HG03439 (cell line): ENCODE measurements around the gene ANKRD31.
"Not testable (repeated sequence)": the region's sequence is repeated elsewhere in the genome, so short reads cannot be mapped to it uniquely, and the experiment has no call there.

Experiments
- ATAC-seq: cut with Tn5 transposase; IDR thresholded peaks from one replicate; pipeline ENCODE4 v1.9.1; 2021; ENCODE audit warnings: mild to moderate bottlenecking, moderate library complexity; ENCODE audit not compliant: unreplicated experiment

ANKRD31 gene

GRCh38 chr5:75225506-75225905, 11.2 kb downstream of the ANKRD31 start:
- ATAC-seq = no peak

DNA sequence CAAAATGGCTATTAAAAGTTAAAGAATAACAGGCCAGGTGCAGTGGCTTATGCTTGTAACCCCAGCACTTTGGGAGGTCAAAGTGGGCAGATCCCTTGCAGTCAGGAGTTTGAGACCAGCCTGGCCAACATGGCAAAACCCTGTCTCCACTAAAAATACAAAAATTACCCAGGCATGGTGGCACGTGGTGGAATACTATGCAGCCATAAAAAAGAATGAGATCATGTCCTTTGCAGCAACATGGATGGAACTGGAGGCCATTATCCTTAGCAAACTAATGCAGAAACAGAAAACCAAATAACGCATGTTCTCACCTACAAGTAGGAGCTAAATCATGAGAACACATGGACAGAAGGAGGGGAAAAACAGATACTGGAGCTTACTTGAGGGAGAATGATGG, 15.9 kb downstream of the ANKRD31 start:
- ATAC-seq = not testable (repeated sequence)

GRCh38 chr5:75214928-75215327, 21.8 kb downstream of the ANKRD31 start:
- no peak for ATAC-seq

- ATAC-seq = no peak
Measured at GRCh38 chr5:75214409-75214808, 22.3 kb downstream of the ANKRD31 start.

GRCh38 chr5:75203604-75204003, 33.1 kb downstream of the ANKRD31 start:
- ATAC-seq = no peak

DNA sequence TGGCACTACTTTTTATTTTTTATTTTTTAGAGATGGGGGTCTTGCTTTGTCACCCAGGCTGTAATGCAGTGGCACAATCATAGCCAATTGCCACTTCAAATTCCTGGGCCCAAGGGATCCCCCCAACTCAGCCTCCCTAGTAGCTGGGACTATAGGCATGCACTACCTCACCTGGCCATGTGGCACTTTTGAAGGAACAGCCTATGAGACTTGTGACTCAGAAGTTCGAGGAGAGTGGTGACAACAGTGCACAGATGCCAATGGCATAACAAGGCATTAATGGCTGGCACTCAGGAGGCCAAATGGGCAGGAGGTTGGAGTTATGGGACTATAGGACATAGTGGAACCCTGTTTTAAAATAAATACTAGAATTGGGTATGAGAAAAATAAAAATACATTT, 33.7 kb downstream of the ANKRD31 start:
- ATAC-seq = no peak

GRCh38 chr5:75200776-75201175, 35.9 kb downstream of the ANKRD31 start:
- ATAC-seq = no peak

DNA sequence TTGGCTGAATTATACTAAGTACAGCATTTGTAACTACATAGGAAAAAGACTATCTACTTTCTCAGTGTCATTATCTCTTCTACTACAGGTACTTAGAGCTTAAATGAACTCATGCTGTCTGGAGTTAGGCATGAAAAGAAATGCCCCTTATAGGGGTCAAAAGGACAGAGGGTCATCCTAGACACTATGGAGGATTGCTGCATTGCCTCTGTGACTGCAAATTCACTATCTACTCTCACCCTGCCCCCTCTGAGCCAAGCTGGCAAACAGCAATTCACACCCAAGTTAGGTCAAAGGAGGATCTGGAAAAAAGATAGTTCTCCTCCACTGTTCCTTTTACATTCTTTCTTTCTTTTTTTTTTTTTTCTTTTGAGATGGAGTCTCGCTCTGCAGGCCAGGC, 36.7 kb downstream of the ANKRD31 start:
- no peak for ATAC-seq

GRCh38 chr5:75199071-75199470, 37.6 kb downstream of the ANKRD31 start:
- no peak for ATAC-seq

GRCh38 chr5:75197745-75198144, 38.9 kb downstream of the ANKRD31 start:
- no peak for ATAC-seq

- no peak for ATAC-seq
Measured at GRCh38 chr5:75192804-75193203, 43.9 kb downstream of the ANKRD31 start.

- no peak for ATAC-seq
Measured at GRCh38 chr5:75192264-75192663, 44.4 kb downstream of the ANKRD31 start.

DNA sequence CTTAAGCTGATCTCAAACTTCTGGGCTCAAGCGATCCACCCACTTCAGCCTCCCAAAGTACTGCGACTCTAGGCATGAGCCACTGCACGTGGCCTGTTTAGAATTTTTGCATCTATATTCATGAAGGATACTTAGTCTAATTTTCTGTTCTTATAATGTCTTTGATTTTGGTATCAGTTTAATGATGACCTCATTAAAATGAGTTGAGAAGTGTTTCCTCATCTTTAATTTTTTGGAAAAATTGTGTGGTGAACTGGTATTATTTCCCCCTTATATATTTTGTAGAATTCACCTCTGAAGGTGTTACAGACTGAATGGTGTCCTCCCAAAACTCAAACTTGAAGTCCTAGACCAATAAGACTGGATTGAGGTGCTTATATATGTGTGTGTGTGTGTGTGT, 46.5 kb downstream of the ANKRD31 start:
- no peak for ATAC-seq

- no peak for ATAC-seq
Measured at GRCh38 chr5:75189353-75189752, 47.3 kb downstream of the ANKRD31 start.

- no peak for ATAC-seq
Measured at GRCh38 chr5:75185763-75186162, 50.9 kb downstream of the ANKRD31 start.

DNA sequence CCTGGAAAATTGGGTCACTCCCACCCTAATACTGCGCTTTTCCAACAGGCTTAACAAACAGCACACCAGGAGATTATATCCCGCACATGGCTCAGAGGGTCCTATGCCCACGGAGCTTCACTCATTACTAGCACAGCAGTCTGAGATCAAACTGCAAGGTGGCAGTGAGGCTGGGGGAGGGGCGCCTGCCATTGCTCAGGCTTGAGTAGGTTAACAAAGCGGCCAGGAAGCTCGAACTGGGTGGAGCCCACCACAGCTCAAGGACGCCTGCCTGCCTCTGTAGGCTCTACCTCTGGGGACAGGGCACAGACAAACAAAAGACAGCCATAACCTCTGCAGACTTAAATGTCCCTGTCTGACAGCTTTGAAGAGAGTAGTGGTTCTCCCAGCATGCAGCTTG, 60.7 kb downstream of the ANKRD31 start:
- not testable (repeated sequence) for ATAC-seq

DNA sequence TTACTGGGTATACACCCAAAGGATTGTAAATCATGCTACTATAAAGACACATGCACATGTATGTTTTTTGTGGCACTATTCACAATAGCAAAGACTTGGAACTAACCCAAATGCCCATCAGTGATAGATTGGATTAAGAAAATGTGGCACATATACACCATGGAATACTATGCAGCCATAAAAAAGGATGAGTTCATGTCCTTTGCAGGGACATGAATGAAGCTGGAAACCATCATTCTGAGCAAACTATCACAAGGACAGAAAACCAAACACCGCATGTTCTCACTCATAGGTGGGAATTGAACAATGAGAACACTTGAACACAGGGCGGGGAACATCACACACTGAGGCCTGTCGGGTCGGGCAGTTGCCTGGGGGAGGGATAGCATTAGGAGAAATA, 61.8 kb downstream of the ANKRD31 start:
- ATAC-seq = not testable (repeated sequence)

DNA sequence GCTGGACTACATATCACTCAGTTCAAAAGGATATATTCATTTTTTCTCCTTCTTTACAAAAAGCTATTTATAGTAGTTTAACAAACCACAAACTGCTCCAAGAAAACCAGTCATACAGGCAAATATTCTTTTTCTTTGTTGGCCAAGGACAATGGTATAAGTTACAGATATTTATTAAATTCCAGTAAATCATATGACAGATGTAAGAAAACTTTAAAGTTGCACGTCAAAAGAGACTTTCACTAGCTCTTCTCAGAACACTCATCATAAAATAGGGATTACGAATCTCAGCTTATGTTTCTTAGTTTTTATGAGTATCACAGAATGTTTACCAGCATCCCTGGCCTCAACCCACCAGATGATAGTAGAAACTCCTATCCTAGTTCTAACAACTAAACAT, 67.2 kb downstream of the ANKRD31 start:
- ATAC-seq = no peak

DNA sequence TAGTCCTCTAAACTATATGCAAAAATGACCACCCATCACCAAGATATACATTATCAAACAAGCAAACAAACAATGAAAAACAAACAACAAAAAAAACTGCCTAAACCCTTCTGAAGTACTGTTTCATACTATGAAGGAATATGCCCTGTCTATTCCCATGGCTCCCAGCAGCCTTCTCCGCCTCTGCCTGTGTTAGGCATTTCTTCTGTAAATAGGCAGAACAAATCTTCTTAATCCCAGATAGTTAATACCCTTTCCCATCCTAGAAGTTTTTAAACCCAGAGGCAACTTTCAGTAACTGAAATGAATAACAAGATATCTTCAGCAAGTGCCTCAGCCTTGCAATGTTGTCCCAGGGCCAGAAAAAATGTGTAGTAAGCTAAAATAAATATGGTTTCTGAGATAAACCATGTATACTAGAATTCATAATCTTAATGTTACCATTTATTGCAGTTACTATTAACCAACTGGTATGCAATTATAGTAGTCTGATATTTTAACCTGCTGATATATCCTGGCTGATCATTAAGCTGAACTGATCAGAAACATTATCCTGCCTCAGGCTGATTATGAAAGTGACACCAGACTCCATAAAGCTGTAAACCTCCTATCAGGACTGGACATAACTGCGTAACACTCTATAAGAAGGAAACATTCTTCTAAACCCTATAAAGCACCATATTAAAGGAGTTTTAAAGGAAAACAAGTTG, 68.5 kb downstream of the ANKRD31 start:
- ATAC-seq = no peak

GRCh38 chr5:75167345-75167744, 69.3 kb downstream of the ANKRD31 start:
- ATAC-seq = no peak

DNA sequence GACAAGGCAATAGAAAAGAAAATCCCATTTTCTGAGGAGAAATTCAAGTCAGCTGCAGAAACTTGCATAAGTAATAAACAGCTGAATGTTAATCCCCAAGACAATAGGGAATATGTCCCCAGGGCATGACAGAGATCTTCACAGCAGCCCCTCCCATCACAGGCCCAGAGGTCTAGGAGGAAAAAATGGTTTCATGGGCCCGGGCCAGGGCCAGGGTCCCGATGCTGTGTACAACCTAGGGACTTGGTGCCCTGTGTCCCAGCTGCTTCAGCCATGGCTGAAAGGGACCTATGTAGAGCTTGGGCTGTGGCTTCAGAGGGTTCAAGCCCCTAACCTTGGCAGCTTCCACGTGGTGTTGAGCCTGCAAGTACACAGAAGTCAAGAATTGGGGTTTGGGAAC, 75.2 kb downstream of the ANKRD31 start:
- not testable (repeated sequence) for ATAC-seq

DNA sequence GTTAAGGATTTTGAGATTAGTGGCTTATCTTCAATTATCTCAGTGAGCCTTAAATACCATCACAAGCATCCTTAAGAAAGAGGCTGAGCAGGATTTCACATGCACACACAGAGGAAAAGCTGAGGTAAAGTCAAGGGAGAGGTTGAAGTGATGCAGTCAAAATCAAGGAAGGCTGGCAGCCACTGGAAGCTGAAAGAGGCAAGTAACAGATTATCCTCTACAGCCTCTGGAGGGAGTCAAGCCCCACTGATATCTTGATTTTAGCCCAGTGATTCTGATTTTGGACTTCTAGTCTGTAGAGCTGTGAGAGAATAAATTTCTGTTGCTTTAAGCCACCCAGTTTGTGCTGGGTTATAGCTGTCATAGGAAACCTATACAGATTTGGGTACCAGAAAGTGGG, 80.1 kb downstream of the ANKRD31 start:
- ATAC-seq = no peak

DNA sequence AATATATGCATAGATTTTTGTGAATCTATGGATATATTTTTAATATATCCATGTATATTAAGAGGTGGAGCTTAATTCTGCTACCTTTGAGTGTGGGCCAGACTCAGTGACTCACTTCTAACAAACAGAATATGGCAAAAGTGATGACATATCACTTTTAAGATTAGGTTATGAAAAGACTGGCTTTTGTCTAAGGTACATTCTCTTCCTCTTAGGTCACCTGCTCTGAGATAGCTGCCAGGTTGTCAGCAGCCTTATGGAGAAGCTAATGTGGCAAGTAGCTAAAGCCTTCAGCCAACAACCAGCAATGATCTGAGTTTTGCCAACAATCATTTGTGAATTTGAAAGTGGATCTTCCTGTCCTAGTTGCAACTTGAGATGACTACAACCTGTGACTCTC, 83.8 kb downstream of the ANKRD31 start:
- ATAC-seq = no peak
